NCI-H187 (cell line): ENCODE data around the gene FAHD2A.
"Not testable (repeated sequence)": the region's sequence is repeated elsewhere in the genome, so short reads cannot be mapped to it uniquely, and the experiment has no call there.

ENCODE experiments used
- DNase-seq, 2 experiments: peaks; one replicate each; lab custom pipeline; 2025; lab: John Stamatoyannopoulos, UW

FAHD2A gene

DNA sequence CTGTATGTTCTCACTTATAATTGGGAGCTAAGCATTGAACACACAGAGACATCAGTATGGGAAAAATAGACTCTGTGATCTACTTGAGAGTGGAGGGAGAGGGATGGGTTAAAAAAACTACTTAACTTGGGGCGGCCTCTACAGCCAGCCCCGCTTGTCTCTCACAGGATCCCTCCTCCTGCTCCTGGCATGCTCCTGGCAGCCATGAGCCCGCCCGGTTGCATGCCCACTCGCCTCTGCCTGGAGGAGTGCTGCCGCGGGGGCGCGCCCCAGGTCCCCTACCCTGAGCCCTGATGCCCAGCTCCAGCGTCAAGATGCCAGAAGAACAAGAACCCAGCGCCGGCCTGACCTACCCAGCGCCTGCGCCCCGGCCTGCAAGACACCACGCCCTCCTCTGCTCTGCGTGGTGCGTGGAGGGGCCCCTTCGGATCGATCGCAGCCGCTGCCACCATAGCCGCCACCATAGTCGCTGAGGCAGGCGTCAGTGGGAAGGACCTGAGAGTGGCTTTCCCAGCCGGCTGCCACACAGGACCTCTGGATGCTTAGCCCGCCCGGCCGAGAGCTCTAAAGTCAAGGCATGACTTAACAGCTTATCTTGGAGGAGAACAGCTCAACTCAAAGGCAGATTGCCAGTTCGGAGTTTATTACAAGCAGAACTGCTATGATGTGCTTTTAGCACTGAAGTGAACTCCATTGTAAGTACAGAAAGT, 32.8 kb downstream of the FAHD2A start:
- DNase-seq: not testable (repeated sequence)

DNA sequence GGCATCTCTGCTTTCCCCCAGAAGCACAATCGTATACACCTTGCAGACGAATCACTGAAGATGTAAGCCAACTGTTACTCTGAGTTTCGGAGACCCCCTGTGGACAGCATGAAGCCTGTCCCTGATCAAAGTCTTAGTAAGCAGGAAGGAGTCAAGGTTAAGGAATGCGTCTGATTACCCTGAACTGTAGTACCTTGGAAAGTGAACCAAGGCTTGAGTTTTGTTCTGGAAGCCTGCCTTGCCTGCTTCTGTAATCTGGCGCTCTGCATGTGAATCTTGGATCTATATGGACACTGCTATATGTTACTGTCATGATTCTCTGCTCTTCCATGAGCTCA, 33.3 kb downstream of the FAHD2A start:
- DNase-seq: not testable (repeated sequence)

DNA sequence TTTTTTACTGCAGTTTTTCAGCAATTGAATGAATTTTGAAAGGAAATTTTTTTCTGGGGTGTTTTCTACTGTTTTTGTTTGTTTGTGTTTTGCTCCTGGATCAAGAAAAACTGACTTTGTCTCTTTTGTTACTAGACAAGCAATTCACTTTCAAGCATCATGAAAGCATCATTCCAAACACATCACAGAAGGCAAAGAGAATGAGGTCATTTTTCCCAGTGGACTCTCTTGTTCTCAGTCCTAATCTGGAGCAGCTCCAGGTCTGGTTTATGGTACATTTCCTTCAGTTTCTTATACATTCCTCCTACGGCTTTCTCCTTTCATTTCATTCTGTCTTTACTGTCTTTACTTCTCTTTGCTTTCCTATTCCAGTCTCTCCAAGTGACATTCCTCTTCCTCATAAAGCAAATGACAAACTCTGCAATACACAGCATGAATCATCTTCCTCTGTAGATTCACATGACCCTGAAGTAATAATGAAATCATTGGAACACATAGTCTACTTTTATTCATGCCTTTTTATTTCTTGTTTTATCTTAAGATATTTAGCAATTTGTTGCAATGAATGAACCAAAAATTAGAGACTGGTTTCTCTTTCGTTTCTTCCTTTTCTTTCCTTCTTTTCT, 40.1 kb downstream of the FAHD2A start:
- DNase-seq: not testable (repeated sequence)

DNA sequence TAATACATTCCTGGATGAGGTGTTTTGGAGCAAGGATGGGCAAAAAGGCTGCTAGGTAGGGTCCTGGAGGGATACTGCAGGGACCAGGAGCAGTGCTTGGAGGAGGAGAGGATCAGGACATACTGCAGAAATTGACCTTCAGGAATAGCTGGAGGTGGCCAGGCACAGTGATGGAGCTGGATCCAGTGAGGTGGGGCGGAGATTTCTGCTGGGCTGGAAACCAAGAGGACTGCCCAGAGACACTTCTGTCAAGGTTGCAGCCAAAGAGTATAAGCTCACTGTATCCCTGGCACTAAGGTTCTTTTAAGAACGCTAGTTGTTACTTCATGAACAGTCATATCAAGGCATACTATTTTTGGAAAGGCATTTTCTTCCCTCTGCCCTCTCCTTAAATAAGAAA, 42.8 kb downstream of the FAHD2A start:
- DNase-seq: not testable (repeated sequence)

DNA sequence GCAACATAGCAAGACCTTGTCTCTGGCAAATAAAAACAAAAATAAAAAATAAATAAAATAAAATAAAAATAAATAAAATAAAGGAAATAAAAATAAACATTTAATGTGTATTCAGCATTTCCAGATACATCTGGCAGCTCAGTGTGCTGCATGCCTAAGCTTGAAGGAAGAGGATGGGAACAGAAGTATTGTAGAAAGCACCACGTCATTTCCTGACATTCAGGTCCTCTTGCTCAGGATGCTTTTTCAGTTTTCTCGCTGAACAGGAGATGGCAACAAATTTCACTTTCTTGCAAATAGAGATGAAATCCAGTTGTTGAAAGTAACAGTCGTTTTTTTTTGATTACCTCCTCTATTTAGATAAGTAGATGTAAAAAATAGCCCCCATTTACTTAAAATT, 60.8 kb downstream of the FAHD2A start:
- not testable (repeated sequence) for DNase-seq
